Activated gamma-delta T cell (primary cell): ENCODE results near the gene EGFL6.

Source experiments
- DNase-seq: peaks from one replicate; lab custom pipeline; 2025; lab: John Stamatoyannopoulos, UW
- total RNA-seq, 2 donors: gene quantifications; one replicate each; lab custom pipeline; 2026; lab: John Stamatoyannopoulos, UW

Gene EGFL6
- total RNA-seq = 0 to 0.04 reads per million in 2 donors

- DNase-seq = no peak
These were observed at the start of gene EGFL6 for GRCh38 chrX:13569479-13570260. Gene EGFL6 (plus strand): TSS chrX:13569601. CDS start chrX:13569862, 261 bp downstream.

- DNase-seq = no peak
These were observed 49.0 kb upstream of the EGFL6 start for GRCh38 chrX:13520351-13520750.

GRCh38 chrX:13520936-13521335 is 48.5 kb upstream of the EGFL6 start:
- DNase-seq = no peak

DNA sequence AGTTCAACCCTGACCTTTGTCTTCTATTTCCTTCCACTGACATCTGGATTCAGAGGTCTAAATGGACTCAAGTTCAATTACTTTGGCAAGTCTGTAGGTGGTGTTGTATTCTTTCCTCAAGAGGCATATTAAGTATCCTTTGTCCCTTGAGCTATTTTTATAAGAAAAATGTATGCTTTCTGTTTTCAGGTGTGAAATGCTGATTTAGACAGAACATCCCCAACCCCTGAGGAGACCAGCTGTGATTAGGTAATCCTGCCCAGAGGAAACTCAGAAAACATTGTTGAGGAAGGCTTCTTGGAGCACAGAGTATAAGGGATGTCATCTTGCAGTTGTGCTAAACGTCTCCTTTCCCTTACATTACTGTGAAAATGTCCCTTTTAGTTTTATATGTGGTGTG is 46.6 kb upstream of the EGFL6 start:
- DNase-seq = no peak

DNA sequence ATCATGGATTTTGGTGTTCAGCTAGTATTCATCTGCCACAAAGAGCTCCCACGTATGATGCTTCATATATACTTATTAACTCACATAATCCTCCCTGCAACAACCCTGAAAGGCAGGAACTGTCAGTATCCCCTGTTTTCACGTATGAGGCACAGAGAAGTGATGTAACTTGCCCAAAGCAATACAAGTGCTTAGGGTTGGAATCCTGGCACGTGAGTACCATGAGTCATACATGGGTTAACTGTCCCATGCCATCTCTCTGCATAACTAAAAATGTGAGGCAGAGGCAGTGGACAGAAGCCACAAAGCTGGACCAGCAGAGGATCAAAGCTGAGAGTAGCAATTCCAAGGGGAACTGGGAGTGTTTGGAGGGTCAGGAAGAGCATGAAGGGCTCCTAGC is 35.7 kb upstream of the EGFL6 start:
- no peak for DNase-seq

DNA sequence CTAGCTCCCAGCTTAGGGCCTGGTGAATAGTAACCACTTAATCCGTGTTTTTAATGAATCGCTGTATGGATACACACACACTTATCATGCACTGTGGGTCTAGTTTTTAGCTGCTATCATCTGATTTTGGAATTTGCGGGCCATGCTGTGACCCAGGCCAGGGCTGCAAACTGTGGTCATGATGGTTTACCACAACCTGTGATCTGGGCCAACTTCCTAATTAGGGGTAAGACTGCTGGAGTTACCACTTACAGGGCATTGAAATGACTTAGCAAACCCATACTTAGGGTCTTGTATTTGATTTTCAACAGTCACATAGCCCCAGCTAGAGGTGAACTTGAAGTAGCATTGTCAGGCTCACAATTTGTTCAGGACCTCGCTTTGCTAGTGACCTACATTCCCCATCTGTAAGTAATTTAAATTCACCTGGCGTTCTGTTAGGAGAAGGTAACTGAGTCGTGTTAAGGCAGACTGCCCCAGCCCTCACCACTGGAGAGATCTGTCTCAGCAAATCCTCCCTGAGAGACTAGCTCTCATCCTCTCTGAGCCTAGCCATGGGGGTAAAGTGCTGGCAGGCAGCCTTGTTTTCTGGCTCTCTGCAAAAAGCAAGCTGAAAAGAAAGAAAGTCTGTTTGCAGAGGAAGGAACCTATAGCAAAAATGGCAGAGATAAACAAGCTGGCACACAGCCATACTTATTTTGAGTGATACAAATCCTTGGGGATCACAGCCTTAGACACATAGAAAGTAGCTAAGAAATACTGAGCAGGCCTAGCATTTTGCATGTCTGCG is 33.8 kb upstream of the EGFL6 start:
- no peak for DNase-seq

DNA sequence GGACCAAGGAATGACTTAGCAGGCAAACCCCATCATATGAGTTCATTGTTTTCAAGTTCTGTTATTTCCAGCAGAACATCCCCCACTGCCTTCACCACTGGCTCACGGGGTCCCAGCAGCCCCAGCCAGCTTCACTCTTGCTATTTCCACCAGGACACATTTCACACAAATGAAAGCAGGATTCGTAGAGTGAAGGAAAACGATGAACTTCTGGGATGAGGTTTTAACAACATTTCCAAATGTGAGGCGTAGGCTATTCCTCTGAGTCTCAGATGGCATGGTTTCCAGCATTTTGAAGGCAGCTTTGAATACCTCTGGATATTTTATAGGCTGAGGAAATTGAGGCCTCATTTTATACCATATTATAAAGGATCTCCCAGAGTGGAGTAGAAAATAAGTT is 32.9 kb upstream of the EGFL6 start:
- no peak for DNase-seq

DNA sequence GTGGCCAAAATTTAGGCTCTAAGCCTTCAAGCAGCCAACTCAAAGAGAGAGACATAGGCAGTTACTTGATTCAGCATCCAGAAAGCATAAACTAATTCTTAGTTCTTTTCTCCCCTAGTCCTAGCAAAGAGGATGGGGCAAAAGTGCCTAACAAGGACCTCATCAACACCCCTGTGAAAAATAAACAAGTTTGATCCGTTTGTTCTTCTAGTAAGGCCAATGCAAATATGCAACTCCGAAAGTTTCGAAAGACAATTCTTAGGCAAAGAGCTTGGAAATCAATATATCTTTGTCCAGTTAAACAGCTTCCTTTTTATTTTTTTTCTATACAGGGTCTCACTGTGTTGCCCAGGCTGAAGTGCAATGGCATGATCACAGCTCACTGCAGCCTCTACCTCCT is 31.0 kb upstream of the EGFL6 start:
- DNase-seq = no peak

DNA sequence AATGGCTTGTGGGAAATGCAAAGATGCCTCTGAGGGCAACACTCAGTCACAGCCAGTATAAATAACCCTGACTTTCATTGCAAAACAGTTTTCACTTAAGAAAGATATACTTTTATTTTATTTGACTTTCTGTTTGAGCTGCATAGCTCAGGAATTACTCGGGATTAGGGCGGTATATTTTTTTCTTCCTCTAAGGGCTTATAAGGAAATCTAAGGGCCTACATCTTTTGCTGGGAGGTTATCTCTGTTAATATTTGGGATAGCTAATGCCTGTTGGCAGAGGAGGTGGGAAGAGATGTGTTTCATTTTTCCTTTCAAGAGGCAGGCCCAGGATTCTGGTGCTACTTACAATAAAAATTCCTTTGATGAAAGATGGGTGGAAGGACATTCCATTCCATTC is 28.8 kb upstream of the EGFL6 start:
- no peak for DNase-seq

DNA sequence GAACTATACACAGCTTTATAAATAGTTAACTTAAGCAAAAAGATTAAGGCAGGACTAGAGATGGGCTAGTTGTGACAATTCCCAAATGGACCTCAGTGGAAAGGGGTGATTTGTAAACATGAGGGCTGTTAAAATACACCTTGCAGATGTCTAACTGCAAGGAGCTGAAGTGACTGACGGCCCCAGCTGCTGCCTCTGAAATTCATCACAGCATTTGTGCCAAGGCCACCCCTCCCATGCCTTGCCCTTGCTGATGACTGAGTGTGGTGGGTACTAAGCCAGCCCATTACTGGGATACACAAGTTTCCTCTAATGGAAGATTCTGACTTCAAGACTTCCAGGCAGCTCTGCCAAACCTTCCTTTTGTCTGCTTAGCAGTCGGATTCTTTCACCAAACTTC is 23.7 kb upstream of the EGFL6 start:
- DNase-seq = no peak

- no peak for DNase-seq
These were observed 21.7 kb upstream of the EGFL6 start for GRCh38 chrX:13547671-13548070.

GRCh38 chrX:13550346-13550745 is 19.1 kb upstream of the EGFL6 start:
- DNase-seq = no peak

DNA sequence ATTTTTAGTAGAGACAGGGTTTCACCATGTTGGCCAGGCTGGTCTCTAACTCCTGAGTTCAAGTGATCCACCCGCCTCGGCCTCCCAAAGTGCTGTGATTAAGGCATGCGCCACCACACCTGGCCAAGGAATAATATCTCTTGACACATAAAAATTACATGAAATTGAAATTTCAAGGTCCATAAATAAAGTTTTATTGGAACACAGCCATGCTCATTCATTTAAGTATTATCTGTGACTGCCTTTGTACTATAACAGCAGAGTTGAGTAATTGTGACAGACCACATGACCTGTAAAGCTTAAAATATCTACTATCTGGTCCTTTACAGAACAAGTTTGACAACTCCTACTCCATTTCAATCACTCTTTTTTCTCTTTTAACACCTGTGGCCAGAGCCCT is 17.8 kb upstream of the EGFL6 start:
- no peak for DNase-seq

- no peak for DNase-seq
These were observed 16.5 kb upstream of the EGFL6 start for GRCh38 chrX:13552892-13553291.

DNA sequence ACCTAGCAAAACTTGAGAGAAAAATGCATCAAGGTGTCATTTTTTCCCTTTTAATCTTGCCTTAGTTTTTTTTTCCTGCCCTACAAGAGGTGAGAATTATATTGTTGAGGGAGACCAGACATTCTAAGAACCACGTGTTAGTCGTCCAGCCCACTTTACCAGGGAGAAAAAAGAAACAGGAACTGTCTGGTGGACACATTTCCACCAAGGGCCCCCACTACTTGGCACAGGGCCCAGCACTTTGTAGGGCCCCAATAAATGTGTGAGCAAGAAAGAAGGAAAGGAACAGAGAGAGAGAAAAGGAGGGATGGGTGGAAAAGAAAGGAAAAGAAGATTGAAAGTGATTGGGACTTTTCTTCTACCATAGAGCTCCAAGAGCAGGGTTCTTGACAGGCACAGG is 3.9 kb upstream of the EGFL6 start:
- DNase-seq = no peak

GRCh38 chrX:13570261-13570605 is 832 bp downstream of the EGFL6 start:
- no peak for DNase-seq

- DNase-seq = no peak
These were observed 1.7 kb downstream of the EGFL6 start for GRCh38 chrX:13571136-13571535.

GRCh38 chrX:13574600-13574999 is 5.2 kb downstream of the EGFL6 start:
- DNase-seq = no peak

DNA sequence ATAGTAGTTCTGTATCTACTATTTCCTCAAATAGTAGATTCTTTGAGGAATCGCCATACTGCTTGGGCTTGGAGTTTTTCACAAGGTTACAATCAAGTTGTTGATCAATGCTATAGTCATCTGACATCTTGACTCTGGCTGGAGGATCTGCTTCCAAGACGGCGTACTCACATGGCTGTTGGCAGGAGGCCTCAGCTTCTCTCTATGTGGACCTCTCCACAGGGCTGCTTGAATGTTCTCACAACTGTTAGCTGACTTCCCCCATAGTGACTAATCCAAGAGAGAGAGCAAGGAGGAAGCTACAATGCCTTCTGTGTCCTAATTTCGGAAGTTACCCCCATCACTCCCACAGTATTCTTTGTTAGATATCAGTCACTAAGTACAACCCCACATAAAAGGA is 10.3 kb downstream of the EGFL6 start:
- no peak for DNase-seq

- no peak for DNase-seq
These were observed 12.2 kb downstream of the EGFL6 start for GRCh38 chrX:13581554-13581953.

DNA sequence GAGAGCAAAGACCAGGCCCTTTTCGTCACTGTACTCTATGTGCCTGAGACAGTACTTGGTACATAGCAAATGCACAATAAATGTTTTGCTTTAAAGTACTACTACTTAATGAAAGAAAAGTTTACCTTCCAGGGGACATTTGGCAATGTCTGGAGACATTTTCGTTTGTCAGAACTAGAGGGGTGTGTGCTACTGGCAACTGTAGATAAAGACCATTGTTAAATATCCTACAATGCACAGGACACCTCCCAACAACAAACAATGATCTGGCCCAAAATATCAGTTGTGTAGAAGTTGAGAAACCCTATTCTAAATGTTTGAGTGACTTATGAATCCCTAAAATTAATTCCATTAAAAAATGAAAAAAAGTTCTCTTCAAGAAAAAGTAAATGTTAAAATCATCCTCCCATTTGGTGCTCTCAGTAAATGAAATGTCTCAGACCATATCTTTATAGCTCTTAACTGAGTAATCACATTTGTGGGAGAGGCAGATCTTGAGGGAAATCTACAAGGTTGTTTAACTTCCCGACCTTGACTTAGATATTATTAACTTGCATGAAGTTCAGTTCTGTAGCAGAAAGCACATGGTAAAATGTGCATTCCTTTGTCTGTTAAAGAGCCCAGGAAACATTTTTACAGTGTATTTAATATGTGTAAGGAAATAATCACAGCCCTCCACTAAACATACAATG is 18.5 kb downstream of the EGFL6 start:
- DNase-seq = no peak

DNA sequence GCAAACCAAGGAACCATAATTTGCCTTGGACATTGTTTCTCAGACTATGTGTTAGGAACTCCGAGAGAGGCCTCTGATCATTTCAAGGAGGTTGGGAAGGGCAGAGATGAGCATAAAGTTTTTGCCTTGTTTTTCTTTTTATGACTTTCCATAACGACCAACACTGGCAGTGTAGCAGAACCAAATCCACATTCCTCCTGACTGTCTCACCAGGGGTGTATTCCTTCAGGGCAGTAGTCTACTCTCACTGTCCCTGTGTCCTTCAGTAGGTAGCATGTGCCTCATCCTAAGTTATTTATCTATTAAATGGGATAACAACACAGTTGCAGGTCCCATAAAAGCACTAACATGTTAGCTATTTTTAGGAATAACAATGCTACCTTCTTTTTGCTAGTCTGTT is 20.8 kb downstream of the EGFL6 start:
- no peak for DNase-seq

GRCh38 chrX:13590914-13591313 is 21.5 kb downstream of the EGFL6 start:
- no peak for DNase-seq
